ENCODE results near the gene IGFBPL1. TPM values are rescaled to one million over a fixed set of nuclear protein-coding genes. Genes with fewer than 3 reads are reported as not detected.
A peak's percentile ranks its signal among the peaks of the same experiment; 100 is the strongest.

The IGFBPL1 gene
- total RNA-seq, 1 experiment from 2014 or later: not detected

DNA sequence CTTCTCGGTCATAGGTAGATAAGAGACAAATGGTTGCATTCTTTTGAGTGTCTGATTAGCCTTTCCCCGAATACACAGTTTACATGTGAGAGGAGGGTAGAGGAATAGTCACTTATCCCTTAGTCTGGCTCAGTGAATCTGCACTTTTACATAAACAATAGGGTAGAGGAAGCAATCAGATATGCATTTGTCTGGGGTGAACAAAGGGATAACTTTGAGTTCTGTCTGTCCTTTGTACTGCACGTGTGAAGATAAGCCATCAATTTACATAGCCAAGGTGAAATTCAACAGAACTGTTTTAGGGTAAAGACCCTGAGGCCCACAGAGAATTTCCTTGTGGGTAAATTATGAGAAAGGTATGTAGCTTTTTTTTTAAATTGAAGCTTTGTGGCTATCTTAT is 10.1 kb upstream of the IGFBPL1 start:
- no peak overlapping the region for H3K4me2 ChIP-seq
- no peak overlapping the region for H3K4me3 ChIP-seq
- DNase-seq: no peak
- no TSS peak for BruUV-seq (replicated peaks)
- no peak overlapping the region for H2AFZ ChIP-seq
- no peaks in the 10 kb centered on the region for H4K20me1 ChIP-seq (ENCODE audit: insufficient read depth)
- no peaks in the 10 kb centered on the region for H3K79me2 ChIP-seq (ENCODE audit: low read depth)
- H3K36me3 ChIP-seq (ENCODE audit: low read depth): no peaks in the 10 kb centered on the region
- H3K4me1 ChIP-seq (replicated peaks; ENCODE audit: insufficient read depth): peaks cover 12% of the 10 kb centered on the region; the same call in 1 of the 2 replicates
- H3F3A ChIP-seq (ENCODE audit: insufficient read depth, low read depth): 0 out of 2 replicates have a peak, but pooled peaks cover 4% of the 10 kb centered on the region
- ChIA-PET POLR2A (ENCODE audit: unreplicated experiment) (no interaction called here), CTCF (no interaction called here)
- H3K9me2 ChIP-seq (ENCODE audit: insufficient read depth): no peaks in the 10 kb centered on the region
- no peak overlapping the region for H3K27ac ChIP-seq
- TF ChIP-seq, protein P1, sequence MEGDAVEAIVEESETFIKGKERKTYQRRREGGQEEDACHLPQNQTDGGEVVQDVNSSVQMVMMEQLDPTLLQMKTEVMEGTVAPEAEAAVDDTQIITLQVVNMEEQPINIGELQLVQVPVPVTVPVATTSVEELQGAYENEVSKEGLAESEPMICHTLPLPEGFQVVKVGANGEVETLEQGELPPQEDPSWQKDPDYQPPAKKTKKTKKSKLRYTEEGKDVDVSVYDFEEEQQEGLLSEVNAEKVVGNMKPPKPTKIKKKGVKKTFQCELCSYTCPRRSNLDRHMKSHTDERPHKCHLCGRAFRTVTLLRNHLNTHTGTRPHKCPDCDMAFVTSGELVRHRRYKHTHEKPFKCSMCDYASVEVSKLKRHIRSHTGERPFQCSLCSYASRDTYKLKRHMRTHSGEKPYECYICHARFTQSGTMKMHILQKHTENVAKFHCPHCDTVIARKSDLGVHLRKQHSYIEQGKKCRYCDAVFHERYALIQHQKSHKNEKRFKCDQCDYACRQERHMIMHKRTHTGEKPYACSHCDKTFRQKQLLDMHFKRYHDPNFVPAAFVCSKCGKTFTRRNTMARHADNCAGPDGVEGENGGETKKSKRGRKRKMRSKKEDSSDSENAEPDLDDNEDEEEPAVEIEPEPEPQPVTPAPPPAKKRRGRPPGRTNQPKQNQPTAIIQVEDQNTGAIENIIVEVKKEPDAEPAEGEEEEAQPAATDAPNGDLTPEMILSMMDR (conservative IDR thresholded peaks at IDR 0.05): no peak
- TF ChIP-seq EZH2 (IDR thresholded peaks at IDR 0.05; ENCODE audit: low read depth): no peak
- no peaks in the 10 kb centered on the region for H3K27me3 ChIP-seq (ENCODE audit: insufficient read depth, low read depth)
- no peaks in the 10 kb centered on the region for H3K9me3 ChIP-seq (ENCODE audit: insufficient read depth, low read depth)
- intact Hi-C loops (cut with micrococcal nuclease; ENCODE audit: unreplicated experiment): no loop called here

DNA sequence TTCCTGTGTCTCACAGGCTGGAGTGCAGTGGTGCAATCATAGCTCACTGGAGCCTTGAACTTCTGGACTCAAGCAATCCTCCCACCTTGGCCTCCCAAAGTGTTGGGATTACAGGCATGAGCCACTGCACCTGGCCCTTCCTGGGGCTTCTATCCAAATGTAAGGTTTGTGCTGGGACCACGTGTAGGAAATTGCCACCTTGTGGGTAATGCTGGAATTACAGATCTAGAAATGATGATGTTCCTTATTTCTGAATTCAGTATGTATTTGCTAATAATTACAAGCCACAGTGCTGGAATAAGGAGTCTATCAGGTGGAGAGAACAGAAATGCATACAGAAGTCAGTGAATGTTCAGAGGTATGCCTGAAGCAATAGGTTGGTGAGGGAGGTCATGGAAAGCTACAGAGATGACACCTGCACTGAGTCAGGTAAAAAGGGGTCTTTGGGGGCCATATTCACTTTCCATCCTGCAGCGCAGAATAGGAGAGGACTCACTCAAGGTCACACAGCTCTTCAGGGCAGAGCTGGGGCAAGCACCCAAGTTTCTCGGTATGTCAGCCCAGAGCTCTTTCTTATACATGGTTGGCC is 8.8 kb upstream of the IGFBPL1 start:
- Histone ChIP-seq H3K27me3 (ENCODE audit: insufficient read depth, low read depth) (no peaks in the 10 kb centered on the region), H3K4me2 (no peak overlapping the region), H3K79me2 (ENCODE audit: low read depth) (no peaks in the 10 kb centered on the region), H2AFZ (no peak overlapping the region), H3K4me3 (no peak overlapping the region), H3K4me1 (replicated peaks; ENCODE audit: insufficient read depth) (peaks cover 12% of the 10 kb centered on the region; the same call in 1 of the 2 replicates), H3K36me3 (ENCODE audit: low read depth) (no peaks in the 10 kb centered on the region), H3K9me2 (ENCODE audit: insufficient read depth) (no peaks in the 10 kb centered on the region), H3K27ac (no peak overlapping the region), H4K20me1 (ENCODE audit: insufficient read depth) (no peaks in the 10 kb centered on the region), H3F3A (ENCODE audit: insufficient read depth, low read depth) (0 out of 2 replicates have a peak, but pooled peaks cover 4% of the 10 kb centered on the region), H3K9me3 (ENCODE audit: insufficient read depth, low read depth) (no peaks in the 10 kb centered on the region)
- POLR2A ChIA-PET (ENCODE audit: unreplicated experiment): interaction anchor here (0.6 kb wide), 1 partner anchor 1001 kb away, joined by 3 read pairs; no protein-coding TSS in a partner anchor
- intact Hi-C loops (cut with micrococcal nuclease; ENCODE audit: unreplicated experiment): no loop called here
- TF ChIP-seq, protein P1 (conservative IDR thresholded peaks at IDR 0.05): peak; percentile 71
- no peak for TF ChIP-seq EZH2 (IDR thresholded peaks at IDR 0.05; ENCODE audit: low read depth)
- CTCF ChIA-PET: no interaction called here
- BruUV-seq (replicated peaks): no TSS peak
- peak in 1 of 2 experiments; percentile 34 for DNase-seq

DNA sequence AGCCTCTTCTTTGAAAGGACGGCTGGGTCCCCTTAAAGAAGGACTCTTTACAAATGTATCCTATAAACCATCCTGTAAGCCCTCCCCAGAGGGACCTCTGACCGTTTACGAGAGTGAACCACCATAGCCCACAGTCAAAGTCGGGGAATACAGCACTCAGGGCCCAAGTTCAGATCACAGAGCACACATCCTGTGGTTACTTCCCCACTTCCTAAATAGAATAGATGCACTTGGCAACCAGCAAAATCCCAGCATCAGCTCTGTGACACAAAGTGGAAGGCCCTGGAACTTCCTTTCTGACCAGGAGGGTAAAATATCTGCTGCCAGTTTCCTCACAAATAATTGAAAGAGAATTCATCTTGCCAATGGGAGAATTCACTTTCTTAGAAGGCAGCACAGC is 6.9 kb upstream of the IGFBPL1 start:
- H4K20me1 ChIP-seq (ENCODE audit: insufficient read depth): no peaks in the 10 kb centered on the region
- no TSS peak for BruUV-seq (replicated peaks)
- ChIA-PET CTCF (no interaction called here), POLR2A (ENCODE audit: unreplicated experiment) (no interaction called here)
- no peak overlapping the region for H2AFZ ChIP-seq
- H3K4me2 ChIP-seq: no peak overlapping the region
- TF ChIP-seq, protein P1 (conservative IDR thresholded peaks at IDR 0.05): no peak
- TF ChIP-seq EZH2 (IDR thresholded peaks at IDR 0.05; ENCODE audit: low read depth): no peak
- no peak overlapping the region for H3K27ac ChIP-seq
- H3F3A ChIP-seq (ENCODE audit: insufficient read depth, low read depth): no peaks in the 10 kb centered on the region
- H3K79me2 ChIP-seq (ENCODE audit: low read depth): no peaks in the 10 kb centered on the region
- no peaks in the 10 kb centered on the region for H3K9me2 ChIP-seq (ENCODE audit: insufficient read depth)
- H3K9me3 ChIP-seq (ENCODE audit: insufficient read depth, low read depth): no peaks in the 10 kb centered on the region
- H3K27me3 ChIP-seq (ENCODE audit: insufficient read depth, low read depth): no peaks in the 10 kb centered on the region
- intact Hi-C loops (cut with micrococcal nuclease; ENCODE audit: unreplicated experiment): no loop called here
- no peaks in the 10 kb centered on the region for H3K4me1 ChIP-seq (replicated peaks; ENCODE audit: insufficient read depth)
- no peak for DNase-seq
- no peaks in the 10 kb centered on the region for H3K36me3 ChIP-seq (ENCODE audit: low read depth)
- no peak overlapping the region for H3K4me3 ChIP-seq

All from PC-9 (cell line).